Measurements from ENCODE around the gene PIK3CD.
A peak's percentile ranks its signal among the peaks of the same experiment; 100 is the strongest.

Gene PIK3CD

GRCh38 chr1:9767964-9768668, 116.6 kb downstream of the PIK3CD start:
- H3K4me3 ChIP-seq (ENCODE audit: low read length): no peak overlapping the region
- H3K9me2 ChIP-seq (replicated peaks; ENCODE audit: control insufficient read depth, low read length): no peaks in the 10 kb centered on the region
- H3K4me2 ChIP-seq (ENCODE audit: low read length): no peak overlapping the region
- H3K4me1 ChIP-seq (ENCODE audit: control insufficient read depth, low read length): peaks cover 29% of the 10 kb centered on the region
- peaks cover 48% of the 10 kb centered on the region for H3K36me3 ChIP-seq (ENCODE audit: control insufficient read depth, low read length)
- peaks cover 12% of the 10 kb centered on the region for H3F3A ChIP-seq (ENCODE audit: control insufficient read depth, insufficient read depth)
- peaks cover 93% of the 10 kb centered on the region for H3K79me2 ChIP-seq (ENCODE audit: control insufficient read depth, low read length)
- peaks cover 3% of the 10 kb centered on the region for H4K20me1 ChIP-seq (ENCODE audit: control insufficient read depth, insufficient read depth, low read depth, low read length)
- no peaks in the 10 kb centered on the region for H3K9me3 ChIP-seq (ENCODE audit: control insufficient read depth, insufficient read depth, low read length)
- H3K27me3 ChIP-seq (ENCODE audit: control insufficient read depth, low read length): no peaks in the 10 kb centered on the region
- no peak for TF ChIP-seq CTCF (IDR thresholded peaks at IDR 0.05; ENCODE audit: low read depth, low read length, poor library complexity, severe bottlenecking)
- no peak for TF ChIP-seq EZH2phosphoT487 (IDR thresholded peaks at IDR 0.05; ENCODE audit: borderline replicate concordance, low read length)
- H3K27ac ChIP-seq (ENCODE audit: low read depth, low read length): peak overlapping the region; percentile 43; the same call in 1 of the 2 replicates

GRCh38 chr1:9768983-9769382, 117.5 kb downstream of the PIK3CD start:
- peak overlapping the region; percentile 43; the same call in 1 of the 2 replicates for H3K27ac ChIP-seq (ENCODE audit: low read depth, low read length)
- peaks cover 21% of the 10 kb centered on the region for H3K4me1 ChIP-seq (ENCODE audit: control insufficient read depth, low read length)
- H3K4me3 ChIP-seq (ENCODE audit: low read length): no peak overlapping the region
- H3K4me2 ChIP-seq (ENCODE audit: low read length): peak overlapping the region; percentile 24; the same call in 1 of the 2 replicates
- no peaks in the 10 kb centered on the region for H3K9me2 ChIP-seq (replicated peaks; ENCODE audit: control insufficient read depth, low read length)
- peaks cover 12% of the 10 kb centered on the region for H3F3A ChIP-seq (ENCODE audit: control insufficient read depth, insufficient read depth)
- peaks cover 44% of the 10 kb centered on the region for H3K36me3 ChIP-seq (ENCODE audit: control insufficient read depth, low read length)
- H3K27me3 ChIP-seq (ENCODE audit: control insufficient read depth, low read length): no peaks in the 10 kb centered on the region
- peaks cover 93% of the 10 kb centered on the region for H3K79me2 ChIP-seq (ENCODE audit: control insufficient read depth, low read length)
- TF ChIP-seq EZH2phosphoT487 (IDR thresholded peaks at IDR 0.05; ENCODE audit: borderline replicate concordance, low read length) (no peak), CTCF (IDR thresholded peaks at IDR 0.05; ENCODE audit: low read depth, low read length, poor library complexity, severe bottlenecking) (no peak)
- H4K20me1 ChIP-seq (ENCODE audit: control insufficient read depth, insufficient read depth, low read depth, low read length): peaks cover 3% of the 10 kb centered on the region
- no peaks in the 10 kb centered on the region for H3K9me3 ChIP-seq (ENCODE audit: control insufficient read depth, insufficient read depth, low read length)

GRCh38 chr1:9770298-9770697, 118.8 kb downstream of the PIK3CD start:
- H3K27ac ChIP-seq (ENCODE audit: low read depth, low read length): no peak overlapping the region
- H3K9me2 ChIP-seq (replicated peaks; ENCODE audit: control insufficient read depth, low read length): no peaks in the 10 kb centered on the region
- H4K20me1 ChIP-seq (ENCODE audit: control insufficient read depth, insufficient read depth, low read depth, low read length): peaks cover 7% of the 10 kb centered on the region
- TF ChIP-seq CTCF (IDR thresholded peaks at IDR 0.05; ENCODE audit: low read depth, low read length, poor library complexity, severe bottlenecking): no peak
- TF ChIP-seq EZH2phosphoT487 (IDR thresholded peaks at IDR 0.05; ENCODE audit: borderline replicate concordance, low read length): no peak
- H3K9me3 ChIP-seq (ENCODE audit: control insufficient read depth, insufficient read depth, low read length): no peaks in the 10 kb centered on the region
- peaks cover 21% of the 10 kb centered on the region for H3K4me1 ChIP-seq (ENCODE audit: control insufficient read depth, low read length)
- H3K4me3 ChIP-seq (ENCODE audit: low read length): no peak overlapping the region
- no peak overlapping the region for H3K4me2 ChIP-seq (ENCODE audit: low read length)
- H3K27me3 ChIP-seq (ENCODE audit: control insufficient read depth, low read length): no peaks in the 10 kb centered on the region
- H3F3A ChIP-seq (ENCODE audit: control insufficient read depth, insufficient read depth): peaks cover 12% of the 10 kb centered on the region
- H3K36me3 ChIP-seq (ENCODE audit: control insufficient read depth, low read length): peaks cover 42% of the 10 kb centered on the region
- H3K79me2 ChIP-seq (ENCODE audit: control insufficient read depth, low read length): peaks cover 93% of the 10 kb centered on the region
